ENCODE measurements around the gene CD84. TPM values are rescaled to one million over a fixed set of nuclear protein-coding genes. Genes with fewer than 3 reads are reported as not detected.
A peak's percentile ranks its signal among the peaks of the same experiment; 100 is the strongest.

Gene CD84
- total RNA-seq, 3 donors from 2014 or later (not counting 1 experiment from before 2014, with no cell fraction given): 11.1 to 56.7 (median 12.9) TPM

DNA sequence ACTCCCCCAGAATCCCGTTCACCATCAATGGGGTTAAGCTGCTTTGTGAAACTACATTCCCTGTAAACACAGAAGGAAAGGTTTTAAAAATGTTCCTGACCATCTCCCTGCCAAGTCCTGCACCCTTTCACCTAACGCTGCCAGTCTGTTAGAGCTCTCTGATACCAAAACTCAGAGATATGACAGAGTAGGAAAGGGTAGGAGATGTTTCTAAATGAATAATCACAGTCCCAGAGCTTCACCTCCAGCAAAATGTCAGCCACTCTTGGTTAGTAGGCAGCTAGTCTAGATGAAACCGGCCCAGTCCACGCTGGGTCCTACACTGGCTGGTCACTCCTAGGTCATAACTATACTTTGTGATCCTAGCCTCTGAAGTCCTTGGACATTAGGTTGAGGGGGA lies 83.0 kb downstream of the CD84 start:
- WGBS (ENCODE audit: insufficient coverage): 97% methylated on average over 3 of the region's 4 CpGs
- H3K27me3 Mint-ChIP-seq (ENCODE audit: low read depth in 2 of 2): no peaks in the 10 kb centered on the region
- peaks cover 51% of the 10 kb centered on the region for H3K36me3 ChIP-seq (ENCODE audit: control insufficient read depth, insufficient read depth, low read length)

DNA sequence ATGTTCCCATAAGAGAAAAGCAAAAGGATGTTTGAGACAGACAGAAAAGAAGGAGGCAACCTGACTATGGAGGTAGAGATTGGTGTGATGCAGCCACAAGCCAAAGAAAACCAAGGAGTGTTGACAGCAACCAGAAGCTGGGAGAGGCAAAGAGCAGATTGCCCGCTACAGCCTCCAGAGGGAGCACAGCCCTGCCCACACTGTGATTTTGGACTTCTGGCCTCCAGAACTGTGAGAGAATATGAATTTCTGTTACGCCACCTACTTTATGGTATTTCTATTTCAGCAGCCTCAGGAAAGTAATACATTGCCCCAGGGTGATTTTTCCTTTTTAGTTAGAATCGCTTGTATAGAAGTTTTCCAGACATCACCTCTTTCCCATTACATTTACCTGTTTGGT lies 84.7 kb downstream of the CD84 start:
- Histone ChIP-seq H3K9me3 (ENCODE audit: control insufficient read depth, insufficient read depth, low read length) (no peaks in the 10 kb centered on the region), H3K4me1 (ENCODE audit: control insufficient read depth, insufficient read depth, low read length) (no peaks in the 10 kb centered on the region), H3K4me3 (ENCODE audit: low read length) (no peak overlapping the region), H3K36me3 (ENCODE audit: control insufficient read depth, insufficient read depth, low read length) (peaks cover 66% of the 10 kb centered on the region), H3K27ac (ENCODE audit: low read length) (no peak overlapping the region), H3K27me3 (ENCODE audit: control insufficient read depth, insufficient read depth, low read length) (no peaks in the 10 kb centered on the region)
- TF ChIP-seq, protein P1, sequence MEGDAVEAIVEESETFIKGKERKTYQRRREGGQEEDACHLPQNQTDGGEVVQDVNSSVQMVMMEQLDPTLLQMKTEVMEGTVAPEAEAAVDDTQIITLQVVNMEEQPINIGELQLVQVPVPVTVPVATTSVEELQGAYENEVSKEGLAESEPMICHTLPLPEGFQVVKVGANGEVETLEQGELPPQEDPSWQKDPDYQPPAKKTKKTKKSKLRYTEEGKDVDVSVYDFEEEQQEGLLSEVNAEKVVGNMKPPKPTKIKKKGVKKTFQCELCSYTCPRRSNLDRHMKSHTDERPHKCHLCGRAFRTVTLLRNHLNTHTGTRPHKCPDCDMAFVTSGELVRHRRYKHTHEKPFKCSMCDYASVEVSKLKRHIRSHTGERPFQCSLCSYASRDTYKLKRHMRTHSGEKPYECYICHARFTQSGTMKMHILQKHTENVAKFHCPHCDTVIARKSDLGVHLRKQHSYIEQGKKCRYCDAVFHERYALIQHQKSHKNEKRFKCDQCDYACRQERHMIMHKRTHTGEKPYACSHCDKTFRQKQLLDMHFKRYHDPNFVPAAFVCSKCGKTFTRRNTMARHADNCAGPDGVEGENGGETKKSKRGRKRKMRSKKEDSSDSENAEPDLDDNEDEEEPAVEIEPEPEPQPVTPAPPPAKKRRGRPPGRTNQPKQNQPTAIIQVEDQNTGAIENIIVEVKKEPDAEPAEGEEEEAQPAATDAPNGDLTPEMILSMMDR (IDR thresholded peaks at IDR 0.05): no peak
- H3K9me3 Mint-ChIP-seq: no peaks in the 10 kb centered on the region
- intact Hi-C loops (cut with micrococcal nuclease): no loop called here
- H3K4me1 Mint-ChIP-seq: peaks cover 33 to 35% of the 10 kb centered on the region in 2 donors
- H3K36me3 Mint-ChIP-seq: peaks cover 32% of the 10 kb centered on the region
- WGBS (ENCODE audit: insufficient coverage): 60% methylated on average over 2 of the region's 3 CpGs
- ATAC-seq (no peak), DNase-seq (peak in 1 of 2 donors; percentile 31)
- no peak overlapping the region for H3K4me3 Mint-ChIP-seq
- no peaks in the 10 kb centered on the region for H3K27me3 Mint-ChIP-seq (ENCODE audit: low read depth in 2 of 2)
- H3K27ac Mint-ChIP-seq: peak overlapping the region in 1 of 2 donors; percentile 80

More for the DNA sequence above, 83.0 kb downstream of the CD84 start:
- peaks cover 45 to 47% of the 10 kb centered on the region in 2 donors for H3K4me1 Mint-ChIP-seq
- Histone ChIP-seq H3K27ac (ENCODE audit: low read length) (no peak overlapping the region), H3K9me3 (ENCODE audit: control insufficient read depth, insufficient read depth, low read length) (no peaks in the 10 kb centered on the region), H3K27me3 (ENCODE audit: control insufficient read depth, insufficient read depth, low read length) (no peaks in the 10 kb centered on the region), H3K4me3 (ENCODE audit: low read length) (no peak overlapping the region), H3K4me1 (ENCODE audit: control insufficient read depth, insufficient read depth, low read length) (peaks cover 3% of the 10 kb centered on the region)
- DNase-seq (no peak), ATAC-seq (no peak)
- H3K36me3 Mint-ChIP-seq: peaks cover 25% of the 10 kb centered on the region
- intact Hi-C loops (cut with micrococcal nuclease): no loop called here
- peak overlapping the region; percentile 40 to 80 for H3K27ac Mint-ChIP-seq
- H3K9me3 Mint-ChIP-seq: no peaks in the 10 kb centered on the region
- H3K4me3 Mint-ChIP-seq: no peak overlapping the region
- TF ChIP-seq, protein P1 (IDR thresholded peaks at IDR 0.05): no peak

DNA sequence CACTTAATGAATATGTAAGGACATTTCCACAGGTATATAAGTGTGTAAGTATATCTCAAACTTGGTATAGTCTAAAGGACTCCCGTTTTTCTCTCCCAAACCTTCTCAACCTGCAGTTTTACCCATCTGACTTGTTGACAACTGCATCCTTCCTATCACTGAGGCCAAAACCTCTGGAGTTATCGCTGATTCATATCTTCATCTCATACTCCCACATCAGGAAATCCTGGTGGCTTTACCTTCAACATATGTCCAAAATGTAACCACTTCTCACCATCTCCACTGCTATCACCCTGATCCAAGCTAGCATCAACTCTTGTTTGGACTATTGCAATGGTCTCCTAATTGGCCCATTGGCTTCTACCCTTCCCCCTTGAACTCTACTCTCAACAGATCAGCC lies 86.7 kb downstream of the CD84 start:
- peaks cover 79% of the 10 kb centered on the region for H3K36me3 ChIP-seq (ENCODE audit: control insufficient read depth, insufficient read depth, low read length)
- H3K27ac Mint-ChIP-seq: no peak overlapping the region
- peaks cover 4% of the 10 kb centered on the region for H3K4me1 ChIP-seq (ENCODE audit: control insufficient read depth, insufficient read depth, low read length)

More for the DNA sequence above, 86.7 kb downstream of the CD84 start:
- no peak for ATAC-seq
- Mint-ChIP-seq H3K9me3 (no peaks in the 10 kb centered on the region), H3K4me3 (no peak overlapping the region), H3K4me1 (peaks cover 20 to 25% of the 10 kb centered on the region in 2 donors), H3K27me3 (ENCODE audit: low read depth in 2 of 2) (no peaks in the 10 kb centered on the region), H3K36me3 (peaks cover 18% of the 10 kb centered on the region)
- Histone ChIP-seq H3K27me3 (ENCODE audit: control insufficient read depth, insufficient read depth, low read length) (no peaks in the 10 kb centered on the region), H3K9me3 (ENCODE audit: control insufficient read depth, insufficient read depth, low read length) (no peaks in the 10 kb centered on the region), H3K27ac (ENCODE audit: low read length) (no peak overlapping the region), H3K4me3 (ENCODE audit: low read length) (no peak overlapping the region)
- WGBS (ENCODE audit: insufficient coverage): 50% methylated on average over 2 of the region's 2 CpGs
- intact Hi-C loops (cut with micrococcal nuclease): no loop called here
- no peak for DNase-seq
- TF ChIP-seq, protein P1 (IDR thresholded peaks at IDR 0.05): no peak

All from natural killer cell (primary cell).